CD4-positive, alpha-beta T cell treated with Interleukin-17A for 4 hours (primary cell): ENCODE results near the gene CHRNA3.

Source experiments
- DNase-seq: peaks from one replicate; pipeline ENCODE4 v3.0.0-alpha.2; 2020; ENCODE audit warnings: mixed read lengths

Gene CHRNA3

GRCh38 chr15:78635346-78635745, 14.6 kb upstream of the CHRNA3 start:
- no peak for DNase-seq

GRCh38 chr15:78634210-78635145, 13.7 kb upstream of the CHRNA3 start:
- no peak for DNase-seq

DNA sequence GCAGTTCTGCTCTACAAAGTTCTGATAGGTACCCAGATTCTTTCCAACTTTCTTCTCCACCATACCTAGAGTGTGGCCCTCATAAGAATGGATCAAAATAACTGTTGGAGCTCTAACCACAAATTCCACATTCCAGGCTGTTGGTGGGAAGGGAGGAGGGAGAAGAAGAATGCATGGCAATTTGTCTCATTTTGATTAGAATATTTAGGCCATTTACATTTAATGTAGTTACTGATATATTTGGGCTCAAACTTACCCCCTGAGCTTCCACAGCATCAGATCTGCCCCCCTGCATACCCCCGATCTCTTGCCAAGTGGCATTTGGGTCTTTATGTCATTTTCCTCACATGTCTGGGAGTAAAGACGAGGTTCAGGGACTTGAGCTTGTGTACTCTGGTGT, 12.6 kb upstream of the CHRNA3 start:
- DNase-seq = no peak

GRCh38 chr15:78630886-78631633, 10.3 kb upstream of the CHRNA3 start:
- DNase-seq = no peak

DNA sequence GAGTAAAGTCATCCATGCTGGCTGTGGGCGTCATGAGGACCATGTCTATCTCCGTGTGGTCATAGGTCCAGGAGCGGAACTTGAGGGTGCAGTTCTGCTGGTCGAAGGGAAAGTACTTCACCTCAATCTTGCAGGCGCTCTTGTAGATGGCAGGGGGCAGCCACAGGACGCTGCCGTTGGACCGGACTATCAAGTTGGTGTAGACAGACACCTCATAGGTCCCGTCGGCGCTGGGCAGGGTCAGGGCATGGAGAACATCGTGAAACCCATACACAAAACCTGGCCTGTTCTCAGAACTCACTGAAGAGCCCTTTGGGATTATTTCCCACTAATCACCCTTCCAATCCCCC, 8.9 kb upstream of the CHRNA3 start:
- no peak for DNase-seq

DNA sequence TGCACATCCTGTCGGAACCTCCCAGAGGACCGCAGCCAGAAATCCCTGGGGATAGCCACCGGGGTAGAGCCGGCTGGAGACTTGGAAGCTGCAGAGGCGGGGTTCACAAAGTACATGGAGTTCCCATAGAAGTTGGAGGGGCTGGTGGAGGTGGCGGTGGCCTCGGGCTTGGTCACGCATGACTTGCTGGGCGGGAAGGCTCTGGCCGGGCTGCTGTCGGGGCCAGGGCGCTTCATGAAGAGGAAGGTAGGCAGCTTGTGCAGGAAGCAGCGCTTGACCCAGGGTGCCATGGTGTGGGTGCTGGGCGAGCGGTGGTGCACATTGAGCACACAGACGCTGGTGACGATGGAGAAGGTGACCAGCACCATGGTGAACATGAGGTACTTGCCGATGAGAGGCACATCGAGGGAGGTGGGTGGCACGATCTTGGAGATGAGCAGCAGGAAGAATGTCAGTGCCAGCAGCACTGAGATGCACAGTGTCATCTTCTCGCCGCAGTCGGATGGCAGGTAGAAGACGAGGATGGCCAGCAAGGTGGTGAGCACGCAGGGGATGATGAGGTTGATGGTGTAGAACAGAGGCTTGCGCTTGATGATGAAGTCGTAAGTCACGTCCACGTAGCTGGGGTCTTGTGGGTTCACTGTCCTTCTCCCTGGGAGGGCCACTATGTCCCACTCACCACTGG, 8.4 kb upstream of the CHRNA3 start:
- no peak for DNase-seq

- no peak for DNase-seq
Measured at GRCh38 chr15:78628227-78628626, 7.4 kb upstream of the CHRNA3 start.

GRCh38 chr15:78627348-78627747, 6.6 kb upstream of the CHRNA3 start:
- no peak for DNase-seq

- DNase-seq = no peak
Measured at GRCh38 chr15:78626381-78626995, 5.7 kb upstream of the CHRNA3 start.

GRCh38 chr15:78625606-78626280, 4.9 kb upstream of the CHRNA3 start:
- DNase-seq = no peak

- no peak for DNase-seq
Measured at GRCh38 chr15:78624651-78625590, 4.1 kb upstream of the CHRNA3 start.

DNA sequence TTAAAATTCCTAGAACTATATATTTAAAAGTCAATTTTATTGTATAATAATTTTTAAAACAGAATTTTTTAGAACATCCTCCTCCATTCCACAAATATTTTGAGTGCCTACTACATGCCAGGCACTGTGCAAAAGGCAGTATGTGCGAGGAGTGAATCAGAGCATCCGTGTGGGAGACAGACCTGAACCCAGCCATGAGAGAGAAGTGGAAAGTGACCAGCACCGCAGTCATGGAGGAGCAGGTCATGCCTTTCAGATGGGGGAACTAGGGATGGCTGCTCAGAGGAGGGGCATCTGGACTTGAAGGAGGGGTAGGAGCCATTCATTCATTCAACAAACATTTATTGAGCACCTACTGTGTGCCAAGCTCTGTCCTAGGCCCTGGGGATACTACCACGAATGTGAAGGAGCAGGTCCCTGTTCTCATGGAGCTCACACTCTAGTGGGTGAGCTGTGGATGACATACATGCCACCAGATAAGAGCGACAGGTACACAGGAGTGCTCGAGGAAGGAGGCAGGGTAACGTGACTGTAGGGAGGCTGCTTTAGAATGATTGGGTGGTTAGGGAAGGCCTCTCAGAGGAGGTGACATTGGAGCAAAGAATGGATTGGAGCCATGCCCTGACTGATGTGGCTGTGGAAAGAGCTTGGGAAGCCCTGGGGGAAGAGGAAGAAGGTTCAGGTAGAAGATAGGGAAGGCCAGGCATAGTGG, 3.1 kb upstream of the CHRNA3 start:
- DNase-seq = no peak

- DNase-seq = no peak
Measured at GRCh38 chr15:78621810-78622402, 1.1 kb upstream of the CHRNA3 start.

DNA sequence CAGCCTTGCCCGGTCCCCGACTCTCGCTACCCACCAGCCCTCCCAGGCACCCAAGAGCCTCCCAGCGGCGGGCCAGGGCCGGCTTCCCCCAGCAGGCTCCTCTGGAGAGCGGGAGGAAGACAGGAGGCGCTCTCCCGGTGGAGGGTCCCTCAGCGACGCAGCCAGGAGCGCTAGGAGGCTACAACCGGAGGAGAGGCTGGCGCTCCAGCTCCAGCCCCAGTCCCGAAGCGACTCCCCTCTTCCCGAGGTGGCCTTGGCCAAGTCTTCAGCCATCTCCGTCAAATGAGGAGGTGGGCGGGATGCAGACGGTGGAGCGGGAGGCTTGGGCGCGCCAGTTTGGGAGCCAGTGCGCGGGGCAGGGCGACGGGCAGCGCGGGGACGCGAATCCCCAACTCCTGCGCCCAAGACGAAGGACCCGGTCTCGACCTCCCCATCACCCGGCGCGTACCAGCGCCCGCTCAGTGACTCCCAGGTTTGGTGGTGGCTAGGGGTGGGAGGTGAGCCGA, 722 bp downstream of the CHRNA3 start:
- DNase-seq = no peak

- DNase-seq = no peak
Measured at GRCh38 chr15:78619022-78619950, 1.5 kb downstream of the CHRNA3 start.

- peak; percentile 88 for DNase-seq
Measured at GRCh38 chr15:78618490-78618934, 2.3 kb downstream of the CHRNA3 start.

DNA sequence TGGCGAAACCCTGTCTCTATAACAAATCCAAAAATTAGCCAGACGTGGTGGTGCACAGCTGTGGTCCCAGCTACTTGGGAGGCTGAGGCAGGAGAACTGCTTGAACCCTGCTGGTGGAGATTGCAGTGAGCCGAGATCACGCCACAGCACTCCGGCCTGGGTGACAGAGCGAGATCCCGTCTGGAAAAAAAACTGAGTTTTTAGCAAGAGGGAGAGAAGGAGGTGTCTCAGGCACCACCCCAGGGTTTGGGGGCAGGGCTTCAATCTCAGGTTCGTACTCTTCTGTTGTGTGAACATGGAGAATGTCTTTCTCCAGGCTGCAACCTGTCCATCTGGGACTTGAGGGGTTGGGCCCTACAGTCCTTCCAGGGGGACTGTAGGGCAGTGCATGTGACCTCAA, 2.7 kb downstream of the CHRNA3 start:
- DNase-seq = no peak

DNA sequence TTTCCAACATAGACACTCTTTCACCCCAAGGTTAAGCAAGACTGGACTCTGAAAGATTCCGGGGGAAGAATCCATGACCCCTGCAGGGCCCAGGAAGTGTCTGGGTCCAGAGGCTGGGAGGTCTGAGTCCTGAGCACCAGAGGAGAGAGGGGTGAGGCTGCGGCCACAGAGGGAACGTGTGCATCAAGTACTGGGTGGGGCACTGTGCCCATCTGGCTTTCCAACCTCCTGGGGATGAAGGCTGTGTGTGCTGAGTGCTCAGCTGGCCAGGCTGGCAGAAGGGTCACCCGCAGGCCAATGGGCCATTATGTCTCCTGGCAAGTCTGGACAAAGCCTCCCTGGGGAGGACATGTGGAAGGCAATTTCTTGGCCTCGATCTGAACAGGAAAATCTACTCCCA, 3.3 kb downstream of the CHRNA3 start:
- no peak for DNase-seq

- no peak for DNase-seq
Measured at GRCh38 chr15:78617076-78617475, 3.7 kb downstream of the CHRNA3 start.
